ENCODE data around the gene ADAMTS2.
"Not testable (repeated sequence)": the region's sequence is repeated elsewhere in the genome, so short reads cannot be mapped to it uniquely, and the experiment has no call there.

ADAMTS2 gene

GRCh38 chr5:179231309-179231708, 114.0 kb downstream of the ADAMTS2 start:
- DNase-seq (ENCODE audit: low read depth), result no peak

- DNase-seq (ENCODE audit: low read depth), result no peak
Observed at GRCh38 chr5:179230061-179230461, 115.2 kb downstream of the ADAMTS2 start.

GRCh38 chr5:179229331-179229831, 115.9 kb downstream of the ADAMTS2 start:
- DNase-seq (ENCODE audit: low read depth), result no peak

- DNase-seq (ENCODE audit: low read depth), result no peak
Observed at GRCh38 chr5:179228341-179229121, 116.7 kb downstream of the ADAMTS2 start.

GRCh38 chr5:179227580-179228311, 117.5 kb downstream of the ADAMTS2 start:
- DNase-seq (ENCODE audit: low read depth), result no peak

GRCh38 chr5:179227229-179227579, 118.1 kb downstream of the ADAMTS2 start:
- DNase-seq (ENCODE audit: low read depth), result no peak

GRCh38 chr5:179226696-179227095, 118.6 kb downstream of the ADAMTS2 start:
- DNase-seq (ENCODE audit: low read depth), result no peak

- DNase-seq (ENCODE audit: low read depth), result no peak
Observed at GRCh38 chr5:179225387-179225786, 119.9 kb downstream of the ADAMTS2 start.

GRCh38 chr5:179224741-179225140, 120.5 kb downstream of the ADAMTS2 start:
- DNase-seq (ENCODE audit: low read depth), result no peak

- DNase-seq (ENCODE audit: low read depth), result no peak
Observed at GRCh38 chr5:179223961-179224360, 121.3 kb downstream of the ADAMTS2 start.

GRCh38 chr5:179223528-179223927, 121.7 kb downstream of the ADAMTS2 start:
- no peak for DNase-seq (ENCODE audit: low read depth)

GRCh38 chr5:179222246-179223017, 122.8 kb downstream of the ADAMTS2 start:
- no peak for DNase-seq (ENCODE audit: low read depth)

GRCh38 chr5:179221877-179222220, 123.4 kb downstream of the ADAMTS2 start:
- DNase-seq (ENCODE audit: low read depth), result no peak

GRCh38 chr5:179221196-179221876, 123.9 kb downstream of the ADAMTS2 start:
- no peak for DNase-seq (ENCODE audit: low read depth)

GRCh38 chr5:179220716-179221115, 124.5 kb downstream of the ADAMTS2 start:
- DNase-seq (ENCODE audit: low read depth), result no peak

GRCh38 chr5:179219661-179220620, 125.3 kb downstream of the ADAMTS2 start:
- no peak for DNase-seq (ENCODE audit: low read depth)

GRCh38 chr5:179218943-179219330, 126.3 kb downstream of the ADAMTS2 start:
- DNase-seq (ENCODE audit: low read depth), result no peak

- DNase-seq (ENCODE audit: low read depth), result no peak
Observed at GRCh38 chr5:179217956-179218942, 127.0 kb downstream of the ADAMTS2 start.

- DNase-seq (ENCODE audit: low read depth), result no peak
Observed at GRCh38 chr5:179217356-179217755, 127.9 kb downstream of the ADAMTS2 start.

- DNase-seq (ENCODE audit: low read depth), result not testable (repeated sequence)
Observed at GRCh38 chr5:179216381-179216780, 128.9 kb downstream of the ADAMTS2 start.

Data from HS-5 (cell line).